ENCODE results near the gene PARD3B. TPM values are rescaled to one million over a fixed set of nuclear protein-coding genes. Genes with fewer than 3 reads are reported as not detected.

PARD3B gene
- total and polyA plus RNA-seq, 2 of the 8 experiments (the other 6 are each of a cell fraction or from before 2014, with no cell fraction given) = 1.2 to 5.7 TPM

DNA sequence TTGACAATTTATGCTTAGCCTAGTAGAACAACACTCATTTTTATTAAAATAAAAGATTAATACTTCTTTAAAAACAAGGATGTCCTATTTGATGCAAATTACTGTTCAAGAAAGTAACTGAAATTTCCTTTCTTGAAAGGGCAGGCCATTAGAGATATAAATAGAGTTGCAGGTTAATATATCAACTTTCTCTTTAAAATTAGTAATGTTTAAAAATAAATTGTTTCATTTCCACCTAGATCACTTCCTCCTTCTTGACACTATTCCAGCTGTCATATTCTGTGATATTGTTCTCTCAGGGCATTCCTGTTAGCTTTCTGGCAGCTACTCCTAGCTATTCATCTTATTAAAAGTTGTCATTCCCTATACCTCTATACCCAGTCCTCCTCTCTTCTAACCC lies 779.1 kb downstream of the PARD3B start:
- CTCF ChIA-PET (ENCODE audit: partially characterized antibody) = interaction anchor here (1.2 to 2.9 kb wide), 16 partner anchors 9 to 1252 kb away, joined by 3 to 15 read pairs (median 4); no protein-coding TSS in a partner anchor
- no peak overlapping the region for H3K23ac ChIP-seq (ENCODE audit: insufficient read length)
- TF ChIP-seq FOSL1 (IDR thresholded peaks at IDR 0.05; ENCODE audit: insufficient read depth, low read depth, low read length) (no peak), KDM1A (IDR thresholded peaks at IDR 0.05; ENCODE audit: borderline replicate concordance, low read length) (no peak), GTF2F1 (IDR thresholded peaks at IDR 0.05; ENCODE audit: borderline replicate concordance, low read depth, low read length) (no peak), BRCA1 (IDR thresholded peaks at IDR 0.05; ENCODE audit: low read depth, low read length) (no peak), CREB1 (IDR thresholded peaks at IDR 0.05) (no peak), E2F6 (IDR thresholded peaks at IDR 0.05) (no peak), ASH2L (IDR thresholded peaks at IDR 0.05; ENCODE audit: low read length) (no peak), TEAD4 (IDR thresholded peaks at IDR 0.05; ENCODE audit: low read depth, low read length) (no peak), JUND (IDR thresholded peaks at IDR 0.05; ENCODE audit: low read length) (no peak), JUN (IDR thresholded peaks at IDR 0.05; ENCODE audit: low read depth, low read length) (no peak)

More for the DNA sequence above, 779.1 kb downstream of the PARD3B start:
- H3K4me3 ChIP-seq (ENCODE audit: extremely low read depth in 1 of 4, insufficient read depth in 2 of 4, low read depth in 3 of 4, low read length in 4 of 4) = no peak overlapping the region
- H3K4me1 ChIP-seq (replicated peaks in 1 of 4; ENCODE audit: control insufficient read depth in 3 of 4, insufficient read depth in 4 of 4, low read length in 3 of 4) = no peaks in the 10 kb centered on the region
- no peak overlapping the region for H3K14ac ChIP-seq (ENCODE audit: insufficient read length)
- H2BK120ac ChIP-seq (replicated peaks; ENCODE audit: low read depth, low read length) = no peak overlapping the region
- no peaks in the 10 kb centered on the region for H3K79me2 ChIP-seq (ENCODE audit: control insufficient read depth in 1 of 2, insufficient read depth in 2 of 2, low read length in 2 of 2)
- H3K4me2 ChIP-seq (ENCODE audit: insufficient read depth in 1 of 2, low read depth in 2 of 2, low read length in 2 of 2) = no peak overlapping the region
- no peaks in the 10 kb centered on the region for H3K79me1 ChIP-seq (ENCODE audit: low read depth, low read length)
- no peak overlapping the region for H2AK5ac ChIP-seq (ENCODE audit: low read depth, low read length)
- H4K91ac ChIP-seq (replicated peaks; ENCODE audit: insufficient read length, low read length) = no peak overlapping the region
- no peak overlapping the region for H3K9ac ChIP-seq (replicated peaks in 1 of 4; ENCODE audit: extremely low read depth in 1 of 4, low read depth in 3 of 4, low read length in 3 of 4)
- H3K9me3 ChIP-seq (ENCODE audit: insufficient read depth in 2 of 2, low read depth in 1 of 2, low read length in 1 of 2) = peaks cover 9 to 11% of the 10 kb centered on the region in 2 experiments; a peak in 3 of 4 replicates
- H3K36me3 ChIP-seq (ENCODE audit: control insufficient read depth in 2 of 4, insufficient read depth in 4 of 4, low read length in 3 of 4) = peaks cover 0 to 10% (median 7%) of the 10 kb centered on the region in 4 experiments; a peak in 3 of 8 replicates
- no peak overlapping the region for H3K18ac ChIP-seq (ENCODE audit: extremely low read depth, low read length)
- no peak overlapping the region for H2BK12ac ChIP-seq (ENCODE audit: low read depth, low read length)
- H4K8ac ChIP-seq (ENCODE audit: extremely low read depth, insufficient read depth, low read length) = no peak overlapping the region
- H3K56ac ChIP-seq (replicated peaks; ENCODE audit: insufficient read length, low read depth, low read length) = no peak overlapping the region
- no peak overlapping the region for H3K27ac ChIP-seq (ENCODE audit: low read depth, low read length)
- no peak overlapping the region for H2BK15ac ChIP-seq (ENCODE audit: low read length)
- H4K5ac ChIP-seq (ENCODE audit: insufficient read length, low read depth, low read length) = no peak overlapping the region
- DNase-seq (ENCODE audit: low read depth in 1 of 2, low spot score in 2 of 2) (no peak), FAIRE-seq (no peak)
- H2BK5ac ChIP-seq (ENCODE audit: low read depth, low read length) = no peak overlapping the region
- no peaks in the 10 kb centered on the region for H3K23me2 ChIP-seq (ENCODE audit: low read depth, low read length)
- POLR2A ChIA-PET (ENCODE audit: partially characterized antibody) = no interaction called here
- H4K20me1 ChIP-seq (replicated peaks in 1 of 2; ENCODE audit: control insufficient read depth in 1 of 2, insufficient read depth in 2 of 2, low read length in 2 of 2) = no peaks in the 10 kb centered on the region
- H2BK20ac ChIP-seq (ENCODE audit: low read length) = no peak overlapping the region
- no peak overlapping the region for H2AFZ ChIP-seq (ENCODE audit: low read length)
- H3K27me3 ChIP-seq (replicated peaks in 1 of 4; ENCODE audit: control insufficient read depth in 3 of 4, extremely low read depth in 1 of 4, insufficient read depth in 3 of 4, low read length in 3 of 4) = no peaks in the 10 kb centered on the region
- no peak overlapping the region for H3K4ac ChIP-seq (replicated peaks; ENCODE audit: insufficient read length, low read depth, low read length)

All from H1 (cell line).